Hepatic stellate cell (primary cell): ENCODE results near the gene TMPRSS4.

Experiments
- DNase-seq: peaks from one replicate; pipeline ENCODE4 v3.0.0; 2011; ENCODE audit warnings: low spot score

The TMPRSS4 gene

GRCh38 chr11:118079491-118079890, 2.6 kb downstream of the TMPRSS4 start:
- DNase-seq, result no peak

DNA sequence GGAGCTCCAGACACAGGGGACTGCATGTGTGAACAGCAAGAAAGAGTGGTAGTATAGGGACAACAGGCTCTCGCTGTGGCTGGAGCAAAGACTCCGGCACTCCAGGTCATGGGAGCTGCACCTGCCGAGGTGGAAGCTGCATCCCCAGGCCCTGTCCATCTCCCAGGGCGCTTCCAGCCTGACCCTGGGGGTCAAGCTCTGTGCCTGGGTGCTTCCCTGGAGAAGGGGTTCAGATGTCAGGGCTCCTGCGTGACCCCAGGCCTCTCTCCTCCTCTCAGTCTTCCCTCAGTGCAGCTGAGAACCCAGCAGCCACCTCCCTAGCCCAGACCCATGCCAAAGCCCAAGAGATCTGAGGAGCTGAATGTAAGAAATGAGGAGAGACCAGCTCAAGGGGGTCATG, 3.4 kb downstream of the TMPRSS4 start:
- DNase-seq, result no peak

DNA sequence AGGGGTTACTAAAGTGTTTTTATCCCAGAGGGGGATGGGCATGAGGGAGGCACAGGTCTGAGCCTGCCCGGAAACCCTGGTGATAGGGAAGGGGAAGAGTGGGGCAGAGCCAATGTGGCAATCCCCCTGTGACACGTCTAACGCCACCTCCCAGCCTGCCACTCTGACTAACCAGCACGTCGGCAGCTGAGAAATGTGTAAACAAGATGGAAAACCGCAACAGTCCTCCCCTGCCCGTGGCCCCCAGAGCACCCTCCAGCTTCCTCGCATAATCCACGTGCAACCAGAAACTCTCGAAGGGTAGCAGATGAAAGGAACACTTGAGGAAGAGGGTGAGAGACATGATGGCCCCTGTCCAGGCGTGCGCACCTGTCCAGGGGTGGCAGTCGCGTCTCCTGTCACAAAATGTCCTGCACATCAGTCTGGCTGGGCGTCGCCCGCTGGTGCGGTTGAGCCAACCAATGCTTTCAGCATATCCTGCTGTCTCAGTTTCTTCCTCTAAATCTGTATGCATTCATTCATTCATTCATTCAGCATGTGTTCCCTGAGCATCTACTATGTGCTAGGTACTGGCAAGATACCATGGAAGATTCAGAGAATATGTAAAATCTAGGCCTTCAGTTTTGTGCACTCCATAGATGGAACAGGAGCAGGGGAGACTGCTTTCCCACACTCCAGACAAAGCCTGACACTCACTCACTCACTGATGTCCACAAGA, 4.5 kb downstream of the TMPRSS4 start:
- no peak for DNase-seq

- DNase-seq, result no peak
These were observed 6.1 kb downstream of the TMPRSS4 start for GRCh38 chr11:118082880-118083552.

DNA sequence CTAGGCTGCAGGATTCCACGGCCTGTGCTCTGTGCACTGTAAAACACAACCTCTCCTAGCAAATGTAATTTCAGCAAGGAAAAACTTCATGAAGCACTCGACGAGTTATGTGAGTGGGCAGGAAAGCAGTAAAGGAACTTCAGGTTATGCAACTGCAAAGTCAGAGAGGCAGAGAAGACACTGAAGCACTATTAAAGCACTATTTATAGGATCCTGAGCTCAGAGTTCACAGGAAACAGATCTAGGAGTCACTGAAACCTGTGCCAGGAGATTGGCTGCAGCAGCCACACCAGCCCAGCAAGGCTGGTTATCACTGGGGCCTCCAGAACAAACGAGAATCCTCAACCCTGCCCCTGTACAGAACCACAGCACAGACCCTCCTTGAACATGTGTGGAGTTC, 7.4 kb downstream of the TMPRSS4 start:
- no peak for DNase-seq

- DNase-seq, result no peak
These were observed 7.8 kb downstream of the TMPRSS4 start for GRCh38 chr11:118084656-118085055.

GRCh38 chr11:118086913-118087768, 10.3 kb downstream of the TMPRSS4 start, which contains the start of gene SMIM35:
Gene SMIM35 (minus strand): TSS chr11:118086963. CDS start chr11:118086757, 206 bp downstream.
- DNase-seq, result no peak

GRCh38 chr11:118087931-118088330, 11.1 kb downstream of the TMPRSS4 start:
- no peak for DNase-seq

DNA sequence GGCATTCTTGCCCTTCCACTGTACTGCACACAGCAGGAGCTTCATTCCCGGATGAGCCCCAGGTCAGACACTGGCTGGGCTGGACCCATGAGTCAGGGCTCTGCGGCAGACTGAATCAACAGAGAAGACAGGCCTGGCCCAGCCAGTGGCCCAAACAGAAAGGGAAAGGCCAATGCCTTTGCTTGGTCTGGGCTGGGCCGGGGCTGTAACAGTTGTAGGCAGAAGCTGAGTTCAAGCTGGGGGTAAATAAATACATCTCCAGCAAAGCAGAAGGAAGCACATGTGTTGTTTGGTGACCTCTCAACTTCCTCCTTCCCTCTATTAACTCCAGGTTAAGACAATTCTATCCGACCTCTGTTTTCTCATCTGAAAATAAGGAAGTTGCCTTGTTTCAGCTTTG, 11.7 kb downstream of the TMPRSS4 start:
- DNase-seq, result no peak

DNA sequence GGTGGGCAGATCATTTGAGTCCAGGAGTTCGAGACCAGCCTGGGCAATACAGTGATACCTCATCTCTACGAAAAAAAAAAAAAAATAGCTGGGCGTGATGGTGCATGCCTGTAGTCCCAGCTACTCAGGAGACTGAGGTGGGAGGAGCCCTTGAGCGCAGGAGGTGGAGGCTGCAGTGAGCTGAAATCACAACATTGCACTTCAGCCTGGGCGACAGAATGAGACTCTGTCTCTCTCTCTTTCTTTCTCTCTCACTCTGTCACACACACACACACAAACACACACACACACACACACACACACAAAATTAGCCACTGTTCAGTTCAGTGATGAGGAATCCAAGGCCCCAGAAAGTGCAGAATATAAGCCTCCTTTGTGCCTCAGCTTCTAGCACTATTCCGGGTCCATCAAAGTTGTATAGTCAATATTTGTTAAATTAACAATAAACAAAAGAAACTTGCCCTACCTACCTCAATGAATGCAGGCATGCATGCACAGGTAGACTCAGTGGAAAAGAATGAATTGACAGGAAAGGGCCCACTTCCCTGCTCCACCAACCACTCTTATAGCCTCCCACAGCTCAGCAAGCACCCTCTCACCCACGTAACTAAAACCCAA, 13.8 kb downstream of the TMPRSS4 start:
- DNase-seq, result no peak

GRCh38 chr11:118091690-118092089, 14.8 kb downstream of the TMPRSS4 start:
- no peak for DNase-seq

DNA sequence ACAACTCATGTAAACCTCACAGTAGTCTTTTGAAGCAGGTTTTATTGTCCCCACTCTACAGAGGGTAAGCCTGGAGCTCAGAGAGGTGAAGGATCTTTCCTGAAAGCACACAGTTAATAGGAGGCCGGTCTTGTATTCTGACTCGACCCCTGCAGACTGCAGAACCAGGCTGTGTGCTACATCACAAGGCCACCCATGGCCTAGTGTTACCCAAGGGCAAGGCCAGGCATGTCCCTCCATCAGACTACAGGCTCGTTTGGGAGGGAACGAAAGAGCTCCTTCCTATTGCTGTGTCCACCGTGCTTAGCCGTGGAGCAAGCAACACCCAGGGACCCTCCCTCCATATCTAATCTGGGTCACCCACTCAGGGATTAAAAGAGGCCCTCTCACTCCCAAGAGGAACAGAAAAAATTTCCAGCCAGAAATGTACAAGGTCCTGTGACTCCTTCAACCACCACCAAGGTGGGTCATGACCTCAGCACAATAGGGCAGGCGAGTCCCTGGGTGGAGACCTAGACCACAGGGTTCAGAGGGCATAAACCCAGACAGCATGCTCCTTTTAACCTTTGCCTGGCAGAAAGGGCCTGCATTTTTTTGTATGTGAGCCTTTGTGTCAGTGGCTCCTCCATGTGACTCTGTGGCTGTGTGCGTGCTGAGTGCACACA, 16.2 kb downstream of the TMPRSS4 start:
- DNase-seq, result no peak

GRCh38 chr11:118095493-118095892, 18.6 kb downstream of the TMPRSS4 start:
- no peak for DNase-seq

GRCh38 chr11:118095967-118096367, 19.1 kb downstream of the TMPRSS4 start:
- DNase-seq, result no peak

GRCh38 chr11:118098996-118099837, 22.3 kb downstream of the TMPRSS4 start:
- no peak for DNase-seq

- no peak for DNase-seq
These were observed 23.1 kb downstream of the TMPRSS4 start for GRCh38 chr11:118099838-118100556.

- no peak for DNase-seq
These were observed 23.9 kb downstream of the TMPRSS4 start for GRCh38 chr11:118100691-118101232.

- DNase-seq, result no peak
These were observed 25.9 kb downstream of the TMPRSS4 start for GRCh38 chr11:118102721-118103261.

DNA sequence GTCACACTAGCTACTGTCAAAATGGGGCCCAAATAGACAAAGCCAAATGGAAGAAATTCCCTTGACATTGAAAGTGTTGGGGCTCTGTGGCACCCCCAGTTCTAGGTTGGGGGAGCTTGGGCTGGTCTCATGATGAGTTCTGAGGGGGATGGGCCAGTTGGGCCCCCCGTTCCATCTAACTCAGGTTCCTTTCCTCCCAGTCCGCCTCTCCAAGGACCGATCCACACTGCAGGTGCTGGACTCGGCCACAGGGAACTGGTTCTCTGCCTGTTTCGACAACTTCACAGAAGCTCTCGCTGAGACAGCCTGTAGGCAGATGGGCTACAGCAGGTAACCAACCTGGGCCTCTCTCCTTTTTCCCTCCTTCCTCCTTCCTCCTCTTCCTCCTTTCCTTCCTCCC, 27.6 kb downstream of the TMPRSS4 start:
- DNase-seq, result no peak
